Lung (tissue), 12 donors: ENCODE measurements around the gene WDR46. TPM values are rescaled to one million over a fixed set of nuclear protein-coding genes. Genes with fewer than 3 reads are reported as not detected.

ENCODE experiments used
- ATAC-seq: fragments of 200-7000 bp; cut with Tn5 transposase; one replicate; pipeline ENCODE4 v1.9.1; 2020; ENCODE audit warnings: moderate number of reproducible peaks; ENCODE audit not compliant: insufficient read depth, low FRiP score
- DNase-seq, 3 donors: peaks; one replicate each; pipeline ENCODE4 v3.0.0-alpha.2; 2013 to 2017
- H3K27ac ChIP-seq, 2 donors: one replicate each; pipeline ENCODE4 v1.5.1; 2013; ENCODE audit warnings: mild to moderate bottlenecking in 2 of 2, moderate library complexity in 2 of 2, control low read depth in 1 of 2, inconsistent platforms in 1 of 2, low read depth in 1 of 2, low read length in 1 of 2
- H3K27me3 ChIP-seq, 3 donors: one replicate each; pipeline ENCODE4 v1.5.1; 2013; ENCODE audit warnings: low read length in 2 of 3; ENCODE audit not compliant: control insufficient read depth in 3 of 3, insufficient read depth in 3 of 3
- H3K36me3 ChIP-seq, 4 donors: one replicate each; pipeline ENCODE4 v1.5.1; 2013; ENCODE audit warnings: low read length in 4 of 4, mild to moderate bottlenecking in 1 of 4, moderate library complexity in 1 of 4; ENCODE audit not compliant: control insufficient read depth in 4 of 4, insufficient read depth in 4 of 4
- H3K4me1 ChIP-seq, 5 donors: one replicate each; pipeline ENCODE4 v1.5.1; 2013; ENCODE audit warnings: low read length in 5 of 5, mild to moderate bottlenecking in 2 of 5, moderate library complexity in 1 of 5; ENCODE audit not compliant: control insufficient read depth in 5 of 5, insufficient read depth in 5 of 5
- H3K4me3 ChIP-seq: one replicate; pipeline ENCODE4 v1.5.1; 2013; ENCODE audit warnings: mild to moderate bottlenecking, control low read depth, moderate library complexity
- H3K9ac ChIP-seq, 2 donors: one replicate each; pipeline ENCODE4 v1.5.1; 2013; ENCODE audit warnings: low read length in 2 of 2, control low read depth in 1 of 2; ENCODE audit not compliant: insufficient read depth in 1 of 2
- H3K9me3 ChIP-seq, 4 donors: one replicate each; pipeline ENCODE4 v1.5.1; 2013; ENCODE audit warnings: low read length in 3 of 4, mild to moderate bottlenecking in 1 of 4, moderate library complexity in 1 of 4; ENCODE audit not compliant: control insufficient read depth in 4 of 4, insufficient read depth in 3 of 4
- WGBS, 2 donors: extraction: QIAGEN DNeasy Blood & Tissue Kit; methylation state at CpG; one replicate each; pipeline ENCODE4 v1.1.7; 2013; 5-methylcytosine and 5-hydroxymethylcytosine counted together
- polyA plus RNA-seq, 2 donors: library from polyadenylated mRNA; stranded (reverse); fragments of 200-250 nt; gene quantifications; one replicate each; pipeline ENCODE4 v1.2.1, GENCODE V29; 2013
- total RNA-seq, 2 donors: library from RNA; depleted of rRNA in 1 of 2; stranded (reverse); fragments of >200 nt in 1 of 2; gene quantifications; one replicate each; pipeline ENCODE4 v1.2.1, GENCODE V29; 2014 to 2021
- TF ChIP-seq, protein P1 (sequence below): IDR thresholded peaks from 2 replicates; pipeline ENCODE4 v1.5.1; 2012; ENCODE audit warnings: mild to moderate bottlenecking; ENCODE audit errors: control extremely low read depth, extremely low read depth
- donor health status: control.
- donor health status: control.
- donor health status: Bipolar disorder and iron deficiency.
- donor health status: healthy.
- donor health status: DM: yes; HTN: yes; CAD: no.

The WDR46 gene
- total and polyA plus RNA-seq, 4 donors = 26.3 to 48.0 (median 47.4) TPM

DNA sequence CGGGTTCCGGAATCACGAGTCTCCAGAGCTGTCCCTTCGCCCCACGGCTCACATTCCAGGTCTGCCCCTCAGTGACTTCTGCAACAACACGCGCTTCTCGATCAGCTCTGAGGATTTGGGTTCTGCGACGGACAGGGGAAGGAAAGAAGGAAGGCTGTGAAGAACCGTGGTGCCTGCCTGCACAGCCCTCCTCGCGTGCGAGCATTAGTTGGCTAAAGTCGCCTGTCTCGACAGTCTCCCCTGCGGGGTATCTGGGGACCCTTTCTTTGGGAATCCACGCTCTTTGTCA lies 40.5 kb downstream of the WDR46 start:
- H3K36me3 ChIP-seq = peaks cover 0 to 14% (median 5%) of the 10 kb centered on the region in 4 donors
- H3K9me3 ChIP-seq = no peaks in the 10 kb centered on the region
- TF ChIP-seq, protein P1, sequence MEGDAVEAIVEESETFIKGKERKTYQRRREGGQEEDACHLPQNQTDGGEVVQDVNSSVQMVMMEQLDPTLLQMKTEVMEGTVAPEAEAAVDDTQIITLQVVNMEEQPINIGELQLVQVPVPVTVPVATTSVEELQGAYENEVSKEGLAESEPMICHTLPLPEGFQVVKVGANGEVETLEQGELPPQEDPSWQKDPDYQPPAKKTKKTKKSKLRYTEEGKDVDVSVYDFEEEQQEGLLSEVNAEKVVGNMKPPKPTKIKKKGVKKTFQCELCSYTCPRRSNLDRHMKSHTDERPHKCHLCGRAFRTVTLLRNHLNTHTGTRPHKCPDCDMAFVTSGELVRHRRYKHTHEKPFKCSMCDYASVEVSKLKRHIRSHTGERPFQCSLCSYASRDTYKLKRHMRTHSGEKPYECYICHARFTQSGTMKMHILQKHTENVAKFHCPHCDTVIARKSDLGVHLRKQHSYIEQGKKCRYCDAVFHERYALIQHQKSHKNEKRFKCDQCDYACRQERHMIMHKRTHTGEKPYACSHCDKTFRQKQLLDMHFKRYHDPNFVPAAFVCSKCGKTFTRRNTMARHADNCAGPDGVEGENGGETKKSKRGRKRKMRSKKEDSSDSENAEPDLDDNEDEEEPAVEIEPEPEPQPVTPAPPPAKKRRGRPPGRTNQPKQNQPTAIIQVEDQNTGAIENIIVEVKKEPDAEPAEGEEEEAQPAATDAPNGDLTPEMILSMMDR = no peak
- H3K27me3 ChIP-seq = no peaks in the 10 kb centered on the region
- 0 to 1% methylated on average over 18 of the region's 18 CpGs for WGBS, 2 donors
- peak overlapping the region in 1 of 2 donors; percentile 7 for H3K9ac ChIP-seq
- H3K4me1 ChIP-seq = peaks cover 3 to 23% (median 6%) of the 10 kb centered on the region in 5 donors
- peak overlapping the region; percentile 26 for H3K4me3 ChIP-seq
- H3K27ac ChIP-seq = peak overlapping the region; percentile 79 to 83
- DNase-seq = no peak
- peak; percentile 0 for ATAC-seq

DNA sequence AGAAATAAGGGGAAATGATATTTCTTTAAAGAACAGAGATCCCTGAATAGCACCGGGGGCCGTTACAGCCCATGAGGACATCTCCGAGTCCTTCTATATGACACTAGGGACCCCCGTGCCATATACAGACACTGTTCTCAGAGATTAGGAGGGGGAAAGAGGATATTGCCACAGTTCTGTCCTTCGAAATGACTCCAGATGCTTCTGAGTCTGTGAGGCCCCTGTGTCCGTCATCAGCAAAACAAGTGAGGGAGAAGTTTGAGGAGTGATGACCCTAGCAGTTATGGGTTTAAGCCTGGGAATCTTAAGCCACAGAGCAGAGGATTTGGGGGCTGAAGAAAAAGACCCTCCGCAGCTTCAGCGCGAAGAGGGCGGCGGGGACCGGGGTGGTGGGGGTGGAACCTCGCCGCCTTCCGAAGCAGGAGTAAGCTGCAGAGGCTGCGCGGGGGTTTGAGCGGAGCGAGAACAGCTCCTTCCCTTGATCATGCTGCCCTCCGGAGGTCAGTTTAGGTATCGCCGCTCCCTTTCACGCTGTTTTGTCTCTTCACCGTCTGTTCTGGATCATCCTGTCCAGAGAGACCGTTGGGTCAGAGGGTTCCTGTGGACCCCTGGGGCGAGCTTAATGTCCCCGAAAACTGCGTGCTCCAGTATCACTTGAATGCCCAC lies 40.9 kb downstream of the WDR46 start:
- Histone ChIP-seq H3K36me3 (peaks cover 0 to 14% (median 5%) of the 10 kb centered on the region in 4 donors), H3K4me1 (peaks cover 3 to 23% (median 6%) of the 10 kb centered on the region in 5 donors), H3K27me3 (no peaks in the 10 kb centered on the region), H3K27ac (peak overlapping the region; percentile 79 to 83), H3K4me3 (peak overlapping the region; percentile 26), H3K9me3 (no peaks in the 10 kb centered on the region), H3K9ac (peak overlapping the region in 1 of 2 donors; percentile 40)
- peak; percentile 89 to 92 (median 91) for DNase-seq
- TF ChIP-seq, protein P1 = peak; percentile 93
- WGBS, 2 donors = 2 to 5% methylated on average over 28 of the region's 28 CpGs
- ATAC-seq = peak; percentile 85

DNA sequence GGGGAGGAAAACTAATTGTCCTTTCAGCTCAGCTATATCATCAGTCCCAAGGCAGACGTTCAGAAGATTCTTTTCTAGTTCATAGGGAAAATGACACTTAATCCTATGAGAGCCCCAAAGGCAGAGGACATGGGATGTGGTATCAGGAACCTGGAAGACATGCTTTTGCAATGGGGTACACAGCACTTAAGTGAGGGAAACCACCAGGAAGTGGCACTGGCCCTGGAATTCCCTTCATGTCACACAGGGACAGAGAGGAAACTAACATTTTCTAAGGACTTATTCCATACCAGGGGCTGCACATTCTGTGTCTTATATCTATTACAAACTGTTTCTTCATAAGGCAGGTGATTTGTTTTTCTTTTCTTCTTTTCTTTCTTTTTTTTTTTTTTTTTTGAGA lies 45.6 kb downstream of the WDR46 start:
- Histone ChIP-seq H3K27me3 (peaks cover 0 to 3% (median 0%) of the 10 kb centered on the region in 3 donors), H3K4me3 (no peak overlapping the region), H3K9me3 (no peaks in the 10 kb centered on the region), H3K36me3 (no peaks in the 10 kb centered on the region), H3K9ac (no peak overlapping the region), H3K4me1 (peaks cover 0 to 6% (median 1%) of the 10 kb centered on the region in 5 donors), H3K27ac (no peak overlapping the region)
- ATAC-seq (no peak), DNase-seq (no peak)
- TF ChIP-seq, protein P1 = no peak
- WGBS, 2 donors = 41 to 68% methylated on average over 1 of the region's 1 CpG

DNA sequence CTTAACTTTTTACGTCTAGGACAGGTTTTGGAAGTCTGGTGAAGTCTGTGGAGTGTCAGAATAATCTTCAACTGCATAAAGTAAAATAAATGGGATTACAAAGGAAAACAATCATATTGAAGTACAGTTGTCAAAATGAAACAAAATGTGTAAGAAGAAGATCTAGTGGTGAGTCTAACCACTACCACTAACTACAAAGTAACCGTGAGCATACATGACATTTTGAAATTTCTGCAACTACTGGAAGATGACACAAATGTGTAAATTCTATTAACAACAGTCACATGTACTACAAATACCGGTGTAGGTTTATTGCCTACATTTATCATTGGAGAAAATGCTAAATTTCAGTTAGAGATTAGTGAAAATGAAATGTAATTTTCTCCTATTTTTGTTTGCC lies 47.1 kb downstream of the WDR46 start:
- no peaks in the 10 kb centered on the region for H3K9me3 ChIP-seq
- ATAC-seq (no peak), DNase-seq (no peak)
- H3K4me1 ChIP-seq = no peaks in the 10 kb centered on the region
- H3K27ac ChIP-seq = no peak overlapping the region
- WGBS, 2 donors = 51 to 53% methylated on average over 3 of the region's 3 CpGs
- H3K4me3 ChIP-seq = no peak overlapping the region
- peaks cover 0 to 3% (median 0%) of the 10 kb centered on the region in 3 donors for H3K27me3 ChIP-seq
- H3K36me3 ChIP-seq = no peaks in the 10 kb centered on the region
- TF ChIP-seq, protein P1 = no peak
- no peak overlapping the region for H3K9ac ChIP-seq
